Amniotic epithelial cell (primary cell): ENCODE results near the gene MAPK10.
"Not testable (repeated sequence)": the region's sequence is repeated elsewhere in the genome, so short reads cannot be mapped to it uniquely, and the experiment has no call there.

Source experiments
- DNase-seq: peaks from one replicate; pipeline ENCODE4 v3.0.0-alpha.2; 2010; ENCODE audit warnings: low read depth

MAPK10 gene

DNA sequence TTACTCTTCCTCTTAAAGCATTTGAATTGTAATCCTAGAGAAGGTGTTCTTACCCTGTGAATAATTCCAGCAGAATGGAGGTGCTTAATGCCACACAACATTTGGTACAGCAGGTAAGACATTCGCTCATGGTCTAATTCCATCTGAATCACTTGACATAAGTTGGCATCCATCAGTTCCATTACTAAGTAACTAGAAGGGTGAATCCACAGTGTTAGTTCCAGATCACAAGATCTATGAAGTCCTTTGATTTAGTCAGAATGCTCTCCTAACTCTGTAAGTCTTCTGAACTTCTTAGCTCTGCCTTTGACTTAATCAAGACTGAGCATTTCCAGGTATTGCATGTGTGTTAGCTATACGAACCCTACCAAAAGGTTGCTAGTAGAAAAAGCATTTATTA is 258.0 kb downstream of the MAPK10 start:
- DNase-seq, result no peak

- no peak for DNase-seq
Observed at GRCh38 chr4:86101410-86101809, 258.4 kb downstream of the MAPK10 start.

GRCh38 chr4:86100539-86101215 is 259.2 kb downstream of the MAPK10 start:
- DNase-seq, result no peak

- DNase-seq, result no peak
Observed at GRCh38 chr4:86099348-86099747, 260.5 kb downstream of the MAPK10 start.

DNA sequence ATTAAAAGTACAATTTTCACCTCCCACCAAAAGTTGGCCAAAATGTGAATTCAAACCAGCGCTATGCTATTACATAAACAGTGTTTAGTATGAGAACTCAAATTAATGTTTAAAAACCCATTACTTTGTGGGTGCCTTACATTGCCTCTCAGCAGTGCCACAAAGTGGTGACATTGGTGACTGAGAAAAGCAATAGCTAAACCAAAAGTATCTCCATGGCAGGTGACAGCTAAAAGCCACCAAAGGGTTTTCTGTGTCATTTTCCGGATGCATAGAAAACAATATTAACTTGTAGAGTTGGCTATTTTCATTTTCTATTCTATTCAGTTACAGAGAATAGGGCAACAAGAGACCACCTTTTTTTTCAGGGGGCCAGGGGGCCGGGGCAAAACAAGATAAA is 261.2 kb downstream of the MAPK10 start:
- no peak for DNase-seq

- DNase-seq, result no peak
Observed at GRCh38 chr4:86096373-86096772, 263.5 kb downstream of the MAPK10 start.

- peak; percentile 85 for DNase-seq
Observed at GRCh38 chr4:86092684-86093083, 267.2 kb downstream of the MAPK10 start.

DNA sequence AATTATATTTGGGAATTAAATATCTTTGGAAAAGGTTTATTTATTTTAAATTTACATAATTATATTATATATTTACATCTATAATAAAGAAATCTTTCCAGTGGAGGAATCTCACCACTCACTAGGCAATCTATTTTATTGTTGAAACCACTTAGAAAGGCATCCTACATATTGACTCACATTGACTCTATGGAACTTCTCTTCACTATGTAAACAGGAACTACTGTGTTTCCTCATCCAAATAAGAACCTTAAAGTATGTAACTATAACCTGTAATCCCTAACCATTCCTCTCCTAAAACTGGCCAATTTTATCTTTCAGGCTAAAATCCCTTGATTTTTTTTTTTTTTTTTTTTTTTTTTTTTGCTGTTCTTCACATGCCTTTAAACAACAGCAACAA is 268.7 kb downstream of the MAPK10 start:
- no peak for DNase-seq

GRCh38 chr4:86089781-86090323 is 270.0 kb downstream of the MAPK10 start:
- DNase-seq, result peak; percentile 21

DNA sequence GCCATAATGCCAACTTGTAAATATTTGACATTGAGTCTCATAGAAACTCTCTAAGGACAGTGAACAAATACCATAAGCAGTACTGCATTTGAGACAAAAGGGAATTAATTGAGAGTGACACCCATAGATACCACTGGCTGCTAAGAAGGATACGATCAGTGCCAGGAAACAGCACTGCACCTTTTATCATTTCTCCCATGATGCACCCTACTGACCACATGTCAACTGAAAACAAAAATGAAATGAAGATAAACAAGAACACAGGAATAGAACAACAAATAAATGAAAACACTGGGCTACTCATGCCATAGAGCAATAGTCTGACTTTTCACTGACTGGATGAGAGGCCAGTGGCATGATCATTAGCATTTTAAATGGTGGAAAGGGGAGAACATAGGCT is 270.8 kb downstream of the MAPK10 start:
- no peak for DNase-seq

- not testable (repeated sequence) for DNase-seq
Observed at GRCh38 chr4:86075796-86076195, 284.1 kb downstream of the MAPK10 start.

DNA sequence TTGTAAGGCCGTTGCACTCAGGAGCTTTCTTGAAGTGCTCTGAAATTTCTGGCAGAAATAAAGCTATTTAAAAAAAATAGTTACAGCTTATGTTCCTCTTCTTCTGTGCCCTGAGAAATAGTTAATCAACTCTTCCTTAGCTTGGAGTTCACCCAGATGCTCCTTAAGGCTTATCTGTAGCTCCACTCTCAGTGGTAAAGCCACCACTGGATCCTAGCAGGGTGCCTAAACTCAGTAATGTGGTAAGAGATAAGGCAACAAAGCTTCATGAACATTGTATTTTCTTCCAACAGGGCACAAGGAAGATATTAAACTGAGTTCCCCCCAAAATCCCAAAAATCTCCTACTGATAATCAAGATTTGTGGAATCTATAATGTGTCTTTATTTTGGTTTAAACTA is 299.5 kb downstream of the MAPK10 start:
- DNase-seq, result no peak

DNA sequence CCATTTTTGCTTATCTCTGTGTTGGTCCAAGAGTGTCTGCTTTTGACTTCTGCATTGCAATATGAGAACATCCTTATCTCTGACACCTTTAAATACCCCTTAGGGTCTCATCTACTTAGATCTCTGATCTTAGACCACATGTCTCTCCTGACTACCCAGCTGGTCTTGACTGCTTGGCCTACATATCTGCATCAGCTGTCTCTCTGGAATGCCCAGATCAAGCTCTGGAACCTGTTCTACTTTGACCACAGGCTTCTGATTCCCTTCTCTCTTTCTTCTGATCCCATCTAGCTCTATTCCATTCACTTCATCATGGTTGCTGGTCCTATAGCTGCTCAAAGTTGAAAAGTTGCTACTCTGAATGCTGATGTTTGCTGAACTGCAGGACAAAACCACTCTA is 301.2 kb downstream of the MAPK10 start:
- DNase-seq, result no peak

DNA sequence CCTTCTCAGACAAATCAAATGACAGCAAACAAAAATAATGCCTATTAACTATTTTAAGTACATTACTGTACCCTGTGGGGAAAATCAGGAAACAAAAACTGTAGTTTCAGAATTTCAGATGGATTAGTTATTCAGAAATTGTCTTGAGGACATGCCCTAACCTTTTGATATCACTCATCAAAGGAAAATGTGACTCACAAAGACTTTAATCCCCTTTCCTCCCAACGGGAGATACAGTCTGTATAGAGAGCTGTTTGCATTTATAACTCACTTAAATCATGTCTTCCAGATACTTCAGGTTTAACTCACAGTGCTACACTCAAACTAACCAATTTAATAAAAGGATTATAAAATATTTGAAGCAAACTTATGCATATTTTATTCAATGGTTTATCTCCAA is 304.0 kb downstream of the MAPK10 start:
- peak; percentile 85 for DNase-seq

DNA sequence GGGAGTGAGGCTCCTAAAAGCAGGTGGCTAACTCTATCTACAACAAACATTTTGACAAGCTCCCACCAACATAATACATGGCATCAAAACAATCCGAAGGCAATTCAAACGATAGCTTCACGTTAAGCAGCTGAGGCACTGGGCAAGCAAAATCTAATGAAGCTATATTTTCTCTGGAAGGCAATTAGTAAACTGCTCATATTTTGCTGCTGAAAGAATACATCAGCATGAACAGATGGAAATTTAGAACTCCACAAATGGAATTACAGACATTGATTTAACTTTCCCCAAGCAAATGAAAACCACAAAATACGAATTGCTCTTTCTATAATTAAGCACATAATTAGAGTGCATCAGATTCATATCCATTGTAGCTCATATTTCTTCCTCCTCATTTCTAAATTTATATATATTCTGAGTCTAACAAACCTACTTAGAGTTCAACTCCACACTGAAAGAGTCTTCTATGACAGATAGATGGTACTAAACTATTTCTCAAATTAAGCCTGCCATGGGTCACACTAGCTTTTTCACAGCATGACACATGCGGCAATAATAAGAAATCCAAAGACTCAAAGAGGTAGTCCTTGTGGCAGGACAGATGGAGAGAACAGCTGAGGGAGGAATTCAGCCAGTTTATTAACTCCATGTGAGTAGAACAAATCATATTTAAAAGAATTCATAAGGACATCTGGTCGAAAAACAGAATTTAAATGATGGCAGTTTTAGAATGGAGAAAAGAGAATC is 305.4 kb downstream of the MAPK10 start:
- no peak for DNase-seq

- DNase-seq, result peak; percentile 45
Observed at GRCh38 chr4:86050496-86050895, 309.4 kb downstream of the MAPK10 start.

DNA sequence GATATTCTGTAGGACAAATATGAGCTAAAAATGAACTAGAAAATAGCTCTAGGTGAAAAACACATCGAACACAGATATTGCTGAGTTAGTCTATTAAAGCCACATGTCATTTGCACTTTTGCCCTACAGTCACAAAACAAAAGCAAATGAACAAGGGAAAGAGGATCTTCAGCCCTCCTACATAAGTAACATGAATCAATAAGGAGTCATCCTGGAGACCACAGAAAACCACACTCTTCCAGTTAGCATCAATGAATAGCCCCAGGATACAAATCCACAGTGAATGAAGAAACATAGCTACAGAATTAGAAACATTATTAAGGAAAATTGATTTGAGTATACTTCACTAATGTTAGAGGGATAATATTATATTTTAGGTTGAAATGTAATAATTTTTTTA is 311.4 kb downstream of the MAPK10 start:
- DNase-seq, result no peak

DNA sequence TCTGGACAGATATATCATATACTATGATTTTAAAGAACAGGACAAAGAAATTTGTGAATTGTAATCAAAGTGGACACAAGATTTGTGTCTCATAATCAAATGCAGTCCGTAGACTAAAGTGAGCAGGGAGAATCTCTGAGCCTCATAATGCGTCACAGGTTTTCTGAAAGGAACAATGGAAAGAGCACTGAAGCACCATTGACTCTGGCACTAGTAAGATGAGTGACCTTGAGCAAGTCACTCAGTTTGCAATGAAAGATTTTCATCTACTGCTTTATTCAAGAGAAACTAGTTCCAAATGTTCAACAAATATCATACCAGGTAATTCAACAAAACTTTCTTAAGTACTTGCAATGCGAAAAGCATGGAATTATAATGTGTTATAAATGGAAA is 315.3 kb downstream of the MAPK10 start:
- no peak for DNase-seq

GRCh38 chr4:86043755-86044592 is 315.9 kb downstream of the MAPK10 start:
- DNase-seq, result peak; percentile 53

DNA sequence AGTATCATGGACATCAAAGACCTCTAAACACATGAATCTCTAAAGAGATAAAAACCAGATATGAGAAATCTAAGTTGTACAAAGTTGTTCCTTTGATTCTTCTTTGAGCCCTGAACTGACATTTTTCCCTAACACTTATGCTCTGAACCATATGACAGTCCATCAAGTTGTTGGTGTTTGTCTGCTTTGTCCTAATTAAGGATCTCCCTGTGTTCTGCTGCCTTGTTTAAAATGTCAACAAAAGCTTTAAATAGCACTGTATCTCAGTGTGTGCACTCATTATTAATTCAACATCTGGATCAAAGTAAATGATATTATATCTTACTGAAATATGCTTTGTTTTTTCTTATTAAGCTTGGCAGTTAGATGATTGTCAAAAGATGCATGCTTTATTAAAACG is 321.8 kb downstream of the MAPK10 start:
- no peak for DNase-seq

DNA sequence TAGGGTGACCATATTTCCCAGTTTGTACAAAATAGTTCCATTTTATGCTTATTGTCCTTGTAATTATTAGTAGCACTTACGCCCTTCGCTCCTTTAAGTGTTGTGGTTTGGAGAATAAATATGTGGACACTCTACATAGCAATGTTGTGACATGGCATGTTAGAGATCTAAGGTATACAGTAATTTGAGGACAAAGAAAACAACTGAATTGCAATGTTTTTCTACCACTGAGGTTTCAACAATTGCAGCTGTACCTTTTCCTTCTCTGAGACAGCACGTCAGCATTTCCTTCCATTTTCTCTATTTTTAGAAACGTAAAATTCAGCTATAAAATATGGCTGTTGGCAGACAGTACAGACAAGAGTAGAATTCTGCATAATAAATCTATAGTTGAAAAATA is 323.1 kb downstream of the MAPK10 start:
- peak; percentile 40 for DNase-seq

DNA sequence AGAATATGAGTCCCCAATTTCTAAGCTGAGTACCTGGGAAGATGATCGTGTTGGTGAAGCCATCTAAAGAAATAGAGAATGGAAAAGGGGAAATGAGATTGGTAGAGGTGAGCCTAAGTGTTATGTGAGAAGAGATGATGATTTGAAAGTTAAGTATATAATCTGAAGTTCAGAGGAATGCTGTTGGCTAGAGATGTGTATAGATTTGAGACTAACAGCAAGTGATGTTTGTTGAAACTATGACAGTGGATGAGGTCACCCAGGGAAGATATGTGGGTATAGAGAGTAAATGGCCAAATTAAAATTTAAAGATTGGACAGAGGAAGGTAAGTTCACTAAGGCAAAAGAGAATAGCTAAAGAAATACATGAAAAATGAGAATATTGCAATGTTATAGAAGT is 324.2 kb downstream of the MAPK10 start:
- DNase-seq, result no peak

DNA sequence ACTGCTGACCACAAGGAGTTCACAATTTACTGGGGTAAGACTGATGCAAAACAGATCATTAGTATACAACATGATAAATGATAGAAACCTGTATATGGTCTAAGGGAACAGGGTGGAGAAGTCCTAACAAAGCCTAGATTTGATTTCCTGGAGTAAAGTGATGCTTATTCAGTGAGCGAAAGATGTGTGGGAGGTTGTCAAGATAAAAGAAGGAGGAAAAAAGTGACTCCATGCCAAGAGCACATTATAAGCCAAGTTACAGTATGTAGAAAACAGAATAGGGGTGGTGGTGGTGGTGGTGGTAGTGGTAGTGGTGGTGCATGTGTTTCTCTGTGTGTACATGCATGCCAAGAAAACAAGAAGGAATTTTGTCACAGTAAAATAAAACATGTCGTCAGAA is 325.2 kb downstream of the MAPK10 start:
- DNase-seq, result peak; percentile 40
